Epithelial cell of esophagus (primary cell): Measurements from ENCODE around the gene FHL1.

ENCODE experiments used
- DNase-seq: peaks from one replicate; pipeline ENCODE4 v3.0.0; 2010; ENCODE audit warnings: low read depth
- H3K4me3 ChIP-seq: 2 replicates; pipeline ENCODE4 v1.5.1; 2011; ENCODE audit warnings: mild to moderate bottlenecking, low read length, control low read depth
- TF ChIP-seq, protein P1 (sequence below): IDR thresholded peaks from 2 replicates; pipeline ENCODE4 v1.5.1; 2011; ENCODE audit warnings: low read depth, mild to moderate bottlenecking, low read length, control low read depth, inconsistent platforms; ENCODE audit not compliant: insufficient read depth; ENCODE audit errors: missing control alignments

The FHL1 gene

DNA sequence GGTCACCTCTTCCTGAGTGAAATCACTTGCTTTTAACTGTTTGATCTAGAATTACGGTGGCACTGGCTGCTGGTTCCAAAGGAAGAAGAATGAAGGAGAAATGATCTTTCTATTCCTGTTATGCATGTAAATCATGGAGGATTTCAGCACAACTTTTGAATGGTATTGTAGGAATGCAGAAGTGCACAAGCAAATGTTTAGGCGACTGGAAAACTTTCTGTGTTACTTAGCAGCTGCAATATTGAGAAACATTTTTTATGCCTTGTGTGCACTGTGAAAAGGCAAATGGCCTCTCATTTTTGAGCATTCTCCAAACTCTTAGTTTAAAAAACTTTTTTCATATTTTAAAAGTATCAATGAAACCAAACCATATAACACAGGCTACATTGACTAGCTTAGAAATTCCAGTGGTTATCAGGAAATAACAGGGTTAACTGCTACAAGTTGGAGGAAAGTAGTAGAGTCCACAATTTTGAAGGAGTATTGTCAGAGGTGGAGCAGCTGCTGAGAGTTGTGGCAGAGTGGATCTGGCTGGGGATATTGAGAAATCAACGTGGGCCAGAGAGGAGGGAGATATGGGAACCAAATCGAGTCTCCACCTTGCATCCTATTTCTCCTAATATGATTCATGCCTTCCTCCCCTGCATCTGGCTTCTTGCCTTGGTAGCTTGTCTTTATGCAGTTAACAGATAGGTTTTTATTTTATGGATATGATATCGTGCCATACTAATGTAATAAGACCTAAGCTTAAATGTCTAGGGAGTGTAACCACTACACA lies 32.0 kb upstream of the FHL1 start:
- TF ChIP-seq, protein P1, sequence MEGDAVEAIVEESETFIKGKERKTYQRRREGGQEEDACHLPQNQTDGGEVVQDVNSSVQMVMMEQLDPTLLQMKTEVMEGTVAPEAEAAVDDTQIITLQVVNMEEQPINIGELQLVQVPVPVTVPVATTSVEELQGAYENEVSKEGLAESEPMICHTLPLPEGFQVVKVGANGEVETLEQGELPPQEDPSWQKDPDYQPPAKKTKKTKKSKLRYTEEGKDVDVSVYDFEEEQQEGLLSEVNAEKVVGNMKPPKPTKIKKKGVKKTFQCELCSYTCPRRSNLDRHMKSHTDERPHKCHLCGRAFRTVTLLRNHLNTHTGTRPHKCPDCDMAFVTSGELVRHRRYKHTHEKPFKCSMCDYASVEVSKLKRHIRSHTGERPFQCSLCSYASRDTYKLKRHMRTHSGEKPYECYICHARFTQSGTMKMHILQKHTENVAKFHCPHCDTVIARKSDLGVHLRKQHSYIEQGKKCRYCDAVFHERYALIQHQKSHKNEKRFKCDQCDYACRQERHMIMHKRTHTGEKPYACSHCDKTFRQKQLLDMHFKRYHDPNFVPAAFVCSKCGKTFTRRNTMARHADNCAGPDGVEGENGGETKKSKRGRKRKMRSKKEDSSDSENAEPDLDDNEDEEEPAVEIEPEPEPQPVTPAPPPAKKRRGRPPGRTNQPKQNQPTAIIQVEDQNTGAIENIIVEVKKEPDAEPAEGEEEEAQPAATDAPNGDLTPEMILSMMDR = no peak
- DNase-seq = no peak
- H3K4me3 ChIP-seq = no peak overlapping the region

DNA sequence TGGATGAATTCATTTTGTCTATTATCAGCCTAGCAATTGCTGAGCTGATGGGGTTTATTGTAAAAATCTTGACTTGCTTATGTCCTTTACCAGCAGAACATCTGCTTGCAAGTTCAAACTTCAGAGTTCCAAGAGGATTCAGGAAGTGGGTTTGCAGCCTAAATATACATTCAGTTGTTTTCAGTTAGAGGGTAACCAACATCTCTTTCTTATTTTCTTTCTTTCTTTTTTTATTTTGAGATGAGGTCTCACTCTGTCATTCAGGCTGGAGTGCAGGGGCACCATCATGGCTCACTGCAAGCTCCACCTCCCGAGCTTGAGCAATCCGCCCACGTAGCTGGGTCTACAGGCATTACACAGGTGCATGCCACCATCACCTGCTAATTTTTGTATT lies 31.4 kb upstream of the FHL1 start:
- no peak for DNase-seq
- TF ChIP-seq, protein P1 = no peak

DNA sequence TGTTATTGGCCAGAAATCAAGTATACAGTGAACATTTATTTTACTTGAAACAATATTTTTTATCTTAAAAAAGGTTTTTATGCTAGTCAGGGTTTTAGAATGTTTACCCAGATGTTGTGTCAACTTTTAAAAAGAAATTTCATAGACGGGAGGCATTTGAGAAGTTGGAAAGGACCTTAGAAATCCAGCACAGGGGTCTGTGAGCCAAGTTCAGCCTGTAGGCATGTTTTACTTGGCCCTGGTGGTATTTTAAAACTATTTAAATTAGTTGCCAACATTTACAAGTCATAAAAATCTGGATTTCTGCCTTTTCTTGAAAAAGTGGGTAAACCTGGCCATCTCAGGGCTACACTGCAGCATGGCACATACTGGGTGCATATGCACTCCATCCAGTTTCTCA lies 25.5 kb upstream of the FHL1 start:
- no peak for DNase-seq
- TF ChIP-seq, protein P1 = no peak
- H3K4me3 ChIP-seq = no peak overlapping the region

More for the DNA sequence above, 31.4 kb upstream of the FHL1 start:
- no peak overlapping the region for H3K4me3 ChIP-seq

DNA sequence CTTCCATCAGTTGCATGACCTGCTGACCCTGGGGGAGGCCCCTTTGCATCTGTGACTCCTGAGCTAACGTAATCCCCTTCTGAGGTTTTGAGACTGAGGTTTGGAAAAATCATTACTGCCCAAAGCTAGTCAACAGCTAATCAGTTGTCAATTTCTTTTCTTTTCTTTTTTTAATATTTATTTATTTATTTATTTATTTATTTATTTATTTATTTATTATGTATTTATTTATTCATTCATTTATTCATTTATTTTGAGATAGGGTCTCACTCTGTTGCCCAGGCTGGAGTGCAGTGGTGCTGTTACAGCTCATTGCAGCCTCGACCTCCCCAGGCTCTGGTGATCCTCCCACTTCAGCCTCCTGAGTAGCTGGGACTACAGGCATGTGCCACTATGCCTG lies 25.1 kb upstream of the FHL1 start:
- DNase-seq = no peak
- TF ChIP-seq, protein P1 = no peak
- H3K4me3 ChIP-seq = no peak overlapping the region

DNA sequence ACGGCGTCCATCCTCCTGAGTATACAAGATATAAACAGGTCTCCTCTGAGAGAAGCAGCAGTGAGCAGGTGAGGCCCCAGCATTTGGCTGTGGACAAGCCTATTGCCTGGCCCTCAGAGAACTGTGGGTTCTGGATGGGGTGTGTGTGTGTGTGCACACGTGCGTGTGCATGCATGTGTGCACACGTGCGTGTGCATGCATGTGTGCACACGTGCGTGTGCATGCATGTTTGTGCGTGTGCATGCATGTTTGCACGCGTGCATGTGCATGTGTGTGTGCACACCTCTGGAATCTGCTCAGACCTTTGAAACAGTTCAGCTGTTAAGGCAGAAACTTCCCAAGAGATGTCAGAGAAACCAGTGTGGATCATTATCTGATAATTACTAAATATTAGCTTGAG lies 22.2 kb upstream of the FHL1 start:
- H3K4me3 ChIP-seq = no peak overlapping the region
- no peak for DNase-seq
- TF ChIP-seq, protein P1 = no peak

DNA sequence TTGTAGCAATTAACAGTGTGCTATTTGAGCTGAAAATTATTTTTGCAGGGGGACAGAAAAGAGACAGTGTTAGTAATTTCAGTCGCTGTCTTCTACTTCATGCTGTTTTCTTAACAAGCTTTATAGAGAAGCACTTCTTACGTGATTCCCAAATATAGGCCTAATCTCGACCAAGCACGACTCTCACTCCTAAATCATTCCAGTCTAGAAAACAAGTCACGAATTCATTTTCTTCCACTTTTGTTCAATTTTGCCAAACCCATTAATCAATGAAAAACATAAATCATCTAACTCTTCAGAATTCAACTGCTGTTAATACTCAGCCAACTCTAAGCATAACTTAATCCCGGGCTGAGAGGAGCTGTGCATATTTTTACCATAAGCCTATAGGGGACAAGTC lies 21.0 kb upstream of the FHL1 start:
- TF ChIP-seq, protein P1 = no peak
- no peak overlapping the region for H3K4me3 ChIP-seq
- no peak for DNase-seq

DNA sequence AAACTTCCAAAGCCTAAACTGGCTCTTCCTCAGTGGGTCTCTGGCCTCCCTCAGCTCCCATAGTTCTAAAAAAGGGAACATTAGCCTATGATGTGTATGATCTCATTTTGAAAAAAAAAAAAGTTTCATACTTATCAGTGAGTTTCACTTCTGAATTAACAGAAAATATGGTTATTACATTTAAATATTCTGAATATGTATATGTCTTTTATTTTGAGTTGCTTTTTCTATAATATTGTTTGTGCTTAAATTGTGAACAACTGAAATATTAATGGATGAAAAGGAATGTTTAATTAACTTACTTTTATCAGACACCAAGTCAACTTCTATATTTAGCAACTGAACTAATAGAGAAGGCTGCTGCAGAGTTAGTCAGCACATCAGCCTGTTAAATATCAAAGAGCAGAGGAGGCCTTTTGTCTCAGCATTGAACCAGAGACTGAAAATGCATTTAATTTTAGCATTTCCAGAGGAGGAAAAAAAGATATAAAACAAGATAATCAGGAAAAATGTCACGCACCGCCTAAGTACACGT lies 20.4 kb upstream of the FHL1 start:
- no peak for DNase-seq
- H3K4me3 ChIP-seq = no peak overlapping the region
- TF ChIP-seq, protein P1 = no peak
